SK-N-SH treated with all-trans-retinoic acid at 6 μM for 48 hours (cell line): ENCODE data around the gene CALN1.

Experiments used
- BACH2 ChIP-seq: fragments of 250-450 bp; sonication (Bioruptor Pico); IDR thresholded peaks from 2 replicates; pipeline ENCODE4 v1.9.0; 2021; ENCODE audit warnings: mild to moderate bottlenecking, borderline replicate concordance
- ESRRG ChIP-seq: fragments of 250-450 bp; sonication (Bioruptor Pico); IDR thresholded peaks from 2 replicates; pipeline ENCODE4 v1.6.1; 2021; ENCODE audit warnings: mild to moderate bottlenecking
- OSR1 ChIP-seq: fragments of 250-450 bp; sonication (Bioruptor Pico); IDR thresholded peaks from 2 replicates; pipeline ENCODE4 v1.8.0; 2022; ENCODE audit warnings: moderate library complexity, mild to moderate bottlenecking, inconsistent platforms
- ZNF70 ChIP-seq: fragments of 450-650 bp; formaldehyde crosslinking; IDR thresholded peaks from 2 replicates; pipeline ENCODE4 v1.5.0; 2020; ENCODE audit warnings: mild to moderate bottlenecking, moderate library complexity
- TF ChIP-seq, protein P1 (sequence below): fragments of 250-450 bp; sonication (Bioruptor Pico); IDR thresholded peaks from 2 replicates; pipeline ENCODE4 v1.8.0; 2021; ENCODE audit warnings: low read depth, mild to moderate bottlenecking, moderate library complexity, borderline replicate concordance
- TF ChIP-seq, protein P2 (sequence below): fragments of 250-450 bp; sonication (Bioruptor Pico); IDR thresholded peaks from 2 replicates; pipeline ENCODE4 v1.8.0; 2020; ENCODE audit warnings: mild to moderate bottlenecking, moderate library complexity, borderline replicate concordance

GRCh38 chr7:72268090-72268489 is 144.0 kb downstream of the CALN1 start:
- TF ChIP-seq, protein P1, sequence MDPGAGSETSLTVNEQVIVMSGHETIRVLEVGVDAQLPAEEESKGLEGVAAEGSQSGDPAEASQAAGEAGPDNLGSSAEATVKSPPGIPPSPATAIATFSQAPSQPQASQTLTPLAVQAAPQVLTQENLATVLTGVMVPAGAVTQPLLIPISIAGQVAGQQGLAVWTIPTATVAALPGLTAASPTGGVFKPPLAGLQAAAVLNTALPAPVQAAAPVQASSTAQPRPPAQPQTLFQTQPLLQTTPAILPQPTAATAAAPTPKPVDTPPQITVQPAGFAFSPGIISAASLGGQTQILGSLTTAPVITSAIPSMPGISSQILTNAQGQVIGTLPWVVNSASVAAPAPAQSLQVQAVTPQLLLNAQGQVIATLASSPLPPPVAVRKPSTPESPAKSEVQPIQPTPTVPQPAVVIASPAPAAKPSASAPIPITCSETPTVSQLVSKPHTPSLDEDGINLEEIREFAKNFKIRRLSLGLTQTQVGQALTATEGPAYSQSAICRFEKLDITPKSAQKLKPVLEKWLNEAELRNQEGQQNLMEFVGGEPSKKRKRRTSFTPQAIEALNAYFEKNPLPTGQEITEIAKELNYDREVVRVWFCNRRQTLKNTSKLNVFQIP (CRISPR knock-in tag), result no peak
- TF ChIP-seq, protein P2, sequence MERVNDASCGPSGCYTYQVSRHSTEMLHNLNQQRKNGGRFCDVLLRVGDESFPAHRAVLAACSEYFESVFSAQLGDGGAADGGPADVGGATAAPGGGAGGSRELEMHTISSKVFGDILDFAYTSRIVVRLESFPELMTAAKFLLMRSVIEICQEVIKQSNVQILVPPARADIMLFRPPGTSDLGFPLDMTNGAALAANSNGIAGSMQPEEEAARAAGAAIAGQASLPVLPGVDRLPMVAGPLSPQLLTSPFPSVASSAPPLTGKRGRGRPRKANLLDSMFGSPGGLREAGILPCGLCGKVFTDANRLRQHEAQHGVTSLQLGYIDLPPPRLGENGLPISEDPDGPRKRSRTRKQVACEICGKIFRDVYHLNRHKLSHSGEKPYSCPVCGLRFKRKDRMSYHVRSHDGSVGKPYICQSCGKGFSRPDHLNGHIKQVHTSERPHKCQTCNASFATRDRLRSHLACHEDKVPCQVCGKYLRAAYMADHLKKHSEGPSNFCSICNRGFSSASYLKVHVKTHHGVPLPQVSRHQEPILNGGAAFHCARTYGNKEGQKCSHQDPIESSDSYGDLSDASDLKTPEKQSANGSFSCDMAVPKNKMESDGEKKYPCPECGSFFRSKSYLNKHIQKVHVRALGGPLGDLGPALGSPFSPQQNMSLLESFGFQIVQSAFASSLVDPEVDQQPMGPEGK (CRISPR knock-in tag), result no peak
- TF ChIP-seq ESRRG (CRISPR knock-in tag) (no peak), ZNF70 (CRISPR knock-in tag) (no peak), OSR1 (no peak), BACH2 (CRISPR knock-in tag) (no peak)
